ENCODE measurements around the gene XRRA1. TPM values are rescaled to one million over a fixed set of nuclear protein-coding genes. Genes with fewer than 3 reads are reported as not detected.
A peak's percentile ranks its signal among the peaks of the same experiment; 100 is the strongest.

The XRRA1 gene
- total and polyA plus RNA-seq, 7 experiments from 2014 or later = 11.3 to 20.8 (median 17.8) TPM

DNA sequence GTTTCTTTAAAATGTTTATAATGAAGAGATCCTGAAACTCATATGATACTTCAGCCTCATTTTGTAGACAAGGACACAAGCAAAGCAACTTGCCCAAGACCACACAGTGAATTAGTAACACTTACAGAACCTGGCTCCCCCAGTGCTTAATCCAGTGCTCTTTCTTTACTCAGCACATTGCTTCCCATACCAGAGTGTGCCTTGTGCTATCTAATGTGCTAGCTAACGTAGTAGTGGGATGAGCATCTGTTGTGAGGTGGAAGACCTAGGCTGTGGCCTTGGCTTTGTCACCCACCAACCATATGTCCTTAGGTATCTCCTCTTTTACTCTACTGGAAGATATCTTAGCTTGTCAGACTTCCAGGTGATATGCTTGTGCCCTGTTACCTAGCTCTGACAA is 5.3 kb upstream of the XRRA1 start:
- ATAC-seq = no peak
- Histone ChIP-seq H3K36me3 (ENCODE audit: control insufficient read depth in 2 of 3, insufficient read depth in 3 of 3, low read length in 3 of 3) (peaks cover 0 to 18% (median 12%) of the 10 kb centered on the region in 3 experiments), H3K4me3 (ENCODE audit: low read length) (no peak overlapping the region), H3K9me3 (ENCODE audit: control insufficient read depth in 2 of 3, low read length in 3 of 3) (no peaks in the 10 kb centered on the region), H3K27me3 (ENCODE audit: control insufficient read depth in 2 of 2, insufficient read depth in 2 of 2, low read length in 2 of 2) (no peaks in the 10 kb centered on the region), H3K4me1 (ENCODE audit: control insufficient read depth in 2 of 2, insufficient read depth in 2 of 2, low read length in 2 of 2) (peaks cover 16 to 31% of the 10 kb centered on the region in 2 donors), H3K27ac (ENCODE audit: low read depth, low read length) (no peak overlapping the region)
- Mint-ChIP-seq H3K27me3 (no peaks in the 10 kb centered on the region), H3K9me3 (peaks cover 0 to 1% (median 0%) of the 10 kb centered on the region in 11 donors), H3K4me1 (peaks cover 53 to 97% (median 82%) of the 10 kb centered on the region in 7 donors), H3K4me3 (no peak overlapping the region), H3K27ac (no peak overlapping the region), H3K36me3 (peaks cover 0 to 38% (median 11%) of the 10 kb centered on the region in 5 donors)
- intact Hi-C loops (cut with micrococcal nuclease) = no loop called here
- DNase-seq = no peak
- ChIA-PET CTCF (no interaction called here), POLR2A (interaction anchor here (1.2 to 1.3 kb wide), 2 partner anchors 7 to 35 kb away, joined by 3 to 4 read pairs; partner anchors contain the start of gene NEU3)

DNA sequence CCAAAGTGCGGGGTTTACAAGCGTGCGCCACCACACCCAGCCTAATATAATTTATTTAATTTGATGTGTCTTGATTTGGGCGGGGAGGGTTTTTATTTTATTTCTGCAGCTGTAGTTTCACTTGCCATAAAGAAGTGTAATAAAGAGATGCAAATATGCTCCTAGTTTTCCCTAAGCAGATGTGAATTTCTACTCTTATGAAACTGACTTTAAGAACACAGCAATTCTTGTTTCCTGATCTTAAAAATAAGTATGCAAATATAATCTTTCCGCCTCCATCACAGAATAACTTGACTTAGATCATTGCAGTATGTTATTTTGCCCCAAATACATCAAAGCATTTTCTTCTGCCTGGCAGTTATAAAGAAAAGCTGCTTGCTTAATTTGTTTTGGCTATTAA is 4.6 kb upstream of the XRRA1 start:
- Mint-ChIP-seq H3K4me1 (peaks cover 49 to 96% (median 80%) of the 10 kb centered on the region in 7 donors), H3K4me3 (peak overlapping the region in 1 of 10 donors; percentile 13), H3K36me3 (peaks cover 0 to 31% (median 11%) of the 10 kb centered on the region in 5 donors), H3K9me3 (peaks cover 0 to 1% (median 0%) of the 10 kb centered on the region in 11 donors), H3K27me3 (no peaks in the 10 kb centered on the region), H3K27ac (no peak overlapping the region)
- CTCF ChIA-PET = no interaction called here
- DNase-seq (no peak), ATAC-seq (no peak)
- Histone ChIP-seq H3K9me3 (ENCODE audit: control insufficient read depth in 2 of 3, low read length in 3 of 3) (no peaks in the 10 kb centered on the region), H3K27me3 (ENCODE audit: control insufficient read depth in 2 of 2, insufficient read depth in 2 of 2, low read length in 2 of 2) (no peaks in the 10 kb centered on the region), H3K4me3 (ENCODE audit: low read length) (no peak overlapping the region), H3K36me3 (ENCODE audit: control insufficient read depth in 2 of 3, insufficient read depth in 3 of 3, low read length in 3 of 3) (peaks cover 0 to 12% (median 12%) of the 10 kb centered on the region in 3 experiments), H3K27ac (ENCODE audit: low read depth, low read length) (no peak overlapping the region), H3K4me1 (ENCODE audit: control insufficient read depth in 2 of 2, insufficient read depth in 2 of 2, low read length in 2 of 2) (peaks cover 17 to 29% of the 10 kb centered on the region in 2 donors)
- intact Hi-C loops (cut with micrococcal nuclease) = no loop called here
- POLR2A ChIA-PET = interaction anchor here (0.7 to 1.3 kb wide), 3 partner anchors 8 to 35 kb away, joined by 3 to 4 read pairs (median 3); partner anchors contain the start of gene NEU3

DNA sequence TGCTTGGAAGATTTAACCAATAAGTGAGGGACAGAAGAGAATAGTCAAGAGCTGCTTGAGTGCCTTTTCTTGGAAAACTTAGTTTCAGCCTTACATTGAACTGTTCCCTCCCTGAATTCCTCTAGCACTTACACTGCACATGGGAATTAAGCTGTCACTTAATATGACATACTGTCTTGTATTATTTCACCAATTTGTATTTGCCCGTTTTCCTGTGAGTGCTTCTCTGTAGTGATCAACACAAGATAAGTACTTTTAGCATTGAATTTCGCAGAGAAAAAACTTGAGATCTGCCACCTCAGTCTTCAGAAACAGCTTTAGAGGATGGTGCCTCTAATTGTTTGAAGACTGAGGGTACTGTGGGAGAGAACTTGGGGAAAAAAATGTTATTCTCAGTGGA is 3.9 kb upstream of the XRRA1 start:
- ChIA-PET POLR2A (interaction anchor here (0.6 to 1.3 kb wide), 3 partner anchors 9 to 36 kb away, joined by 3 to 6 read pairs (median 3); partner anchors contain the start of gene NEU3), CTCF (interaction anchor here (0.6 kb wide), 1 partner anchor 318 kb away, joined by 3 read pairs; no protein-coding TSS in a partner anchor)
- Mint-ChIP-seq H3K36me3 (peaks cover 0 to 31% (median 11%) of the 10 kb centered on the region in 5 donors), H3K27ac (peak overlapping the region in 1 of 9 donors; percentile 34), H3K4me3 (no peak overlapping the region), H3K4me1 (peaks cover 45 to 96% (median 80%) of the 10 kb centered on the region in 7 donors), H3K27me3 (no peaks in the 10 kb centered on the region), H3K9me3 (peaks cover 0 to 1% (median 0%) of the 10 kb centered on the region in 11 donors)
- DNase-seq = no peak
- peaks cover 21 to 23% of the 10 kb centered on the region in 2 donors for H3K4me1 ChIP-seq (ENCODE audit: control insufficient read depth in 2 of 2, insufficient read depth in 2 of 2, low read length in 2 of 2)
- no peak overlapping the region for H3K4me3 ChIP-seq (ENCODE audit: low read length)
- H3K27me3 ChIP-seq (ENCODE audit: control insufficient read depth in 2 of 2, insufficient read depth in 2 of 2, low read length in 2 of 2) = no peaks in the 10 kb centered on the region
- no peak for ATAC-seq
- intact Hi-C loops (cut with micrococcal nuclease) = no loop called here
- H3K36me3 ChIP-seq (ENCODE audit: control insufficient read depth in 2 of 3, insufficient read depth in 3 of 3, low read length in 3 of 3) = peaks cover 0 to 12% (median 12%) of the 10 kb centered on the region in 3 experiments
- H3K9me3 ChIP-seq (ENCODE audit: control insufficient read depth in 2 of 3, low read length in 3 of 3) = no peaks in the 10 kb centered on the region
- H3K27ac ChIP-seq (ENCODE audit: low read depth, low read length) = no peak overlapping the region

DNA sequence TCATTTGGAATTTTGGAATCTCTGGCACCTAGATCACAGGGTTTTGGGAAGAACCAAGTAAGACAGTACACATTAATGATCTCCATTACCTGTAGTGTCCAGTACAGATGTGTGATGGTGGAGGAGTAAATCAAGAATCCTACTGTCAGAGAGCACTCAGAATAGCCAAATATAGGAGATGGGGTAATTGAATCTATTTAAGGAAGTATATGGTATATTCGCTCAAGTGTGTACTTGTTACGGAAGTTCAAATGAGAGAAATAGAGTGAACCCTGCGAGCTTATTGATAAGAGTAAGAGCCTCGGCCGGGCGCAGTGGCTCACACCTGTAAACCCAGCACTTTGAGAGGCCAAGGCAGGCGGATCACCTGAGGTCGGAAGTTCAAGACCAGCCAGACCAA is 2.3 kb upstream of the XRRA1 start:
- Mint-ChIP-seq H3K36me3 (peaks cover 0 to 30% (median 7%) of the 10 kb centered on the region in 5 donors), H3K27me3 (no peaks in the 10 kb centered on the region), H3K4me3 (peak overlapping the region in 9 of 10 donors; percentile 7 to 99 (median 96)), H3K9me3 (peaks cover 0 to 1% (median 0%) of the 10 kb centered on the region in 11 donors), H3K27ac (peak overlapping the region in 5 of 9 donors; percentile 25 to 99 (median 91)), H3K4me1 (peaks cover 39 to 92% (median 69%) of the 10 kb centered on the region in 7 donors)
- Histone ChIP-seq H3K27ac (ENCODE audit: low read depth, low read length) (no peak overlapping the region), H3K4me3 (ENCODE audit: low read length) (no peak overlapping the region), H3K9me3 (ENCODE audit: control insufficient read depth in 2 of 3, low read length in 3 of 3) (no peaks in the 10 kb centered on the region), H3K36me3 (ENCODE audit: control insufficient read depth in 2 of 3, insufficient read depth in 3 of 3, low read length in 3 of 3) (peaks cover 0 to 12% (median 9%) of the 10 kb centered on the region in 3 experiments), H3K4me1 (ENCODE audit: control insufficient read depth in 2 of 2, insufficient read depth in 2 of 2, low read length in 2 of 2) (peaks cover 18 to 21% of the 10 kb centered on the region in 2 donors), H3K27me3 (ENCODE audit: control insufficient read depth in 2 of 2, insufficient read depth in 2 of 2, low read length in 2 of 2) (no peaks in the 10 kb centered on the region)
- no peak for DNase-seq
- POLR2A ChIA-PET = no interaction called here
- intact Hi-C loops (cut with micrococcal nuclease) = no loop called here
- no peak for ATAC-seq
- CTCF ChIA-PET = no interaction called here

DNA sequence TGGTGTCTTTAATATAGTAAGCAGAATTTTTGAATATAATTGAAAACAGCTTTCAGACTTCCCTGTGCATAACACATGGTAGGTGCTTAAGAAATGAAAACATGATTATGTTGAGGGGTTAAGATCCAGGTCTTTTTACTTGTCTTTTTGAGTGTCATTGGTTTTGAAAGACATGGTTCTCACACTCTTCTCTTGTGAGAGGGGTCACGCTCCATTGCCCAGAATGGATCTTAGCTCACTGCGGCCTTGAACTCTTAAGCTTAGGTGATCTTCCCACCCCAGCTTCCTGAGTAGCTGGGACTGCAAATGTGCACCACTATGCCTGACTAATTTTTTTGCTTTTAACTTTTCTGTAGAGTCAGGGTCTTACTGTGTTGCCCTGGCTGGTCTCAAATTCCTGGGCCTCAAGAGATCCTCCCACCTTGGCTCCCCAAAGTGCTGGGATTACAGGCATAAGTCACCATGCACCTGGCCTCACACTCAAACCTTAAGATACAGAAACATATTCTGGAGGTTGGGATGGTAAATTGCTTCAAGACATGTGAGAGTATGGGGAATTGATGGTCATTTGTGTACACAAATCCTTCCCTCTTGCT is 1.6 kb upstream of the XRRA1 start:
- no peak for ATAC-seq
- Mint-ChIP-seq H3K27me3 (no peaks in the 10 kb centered on the region), H3K27ac (peak overlapping the region; percentile 85 to 99 (median 96)), H3K36me3 (peaks cover 0 to 29% (median 7%) of the 10 kb centered on the region in 5 donors), H3K4me3 (peak overlapping the region; percentile 95 to 99 (median 96)), H3K9me3 (peaks cover 0 to 1% (median 0%) of the 10 kb centered on the region in 11 donors), H3K4me1 (peaks cover 35 to 90% (median 64%) of the 10 kb centered on the region in 7 donors)
- ChIA-PET POLR2A (no interaction called here), CTCF (no interaction called here)
- Histone ChIP-seq H3K4me3 (ENCODE audit: low read length) (peak overlapping the region; percentile 99), H3K4me1 (ENCODE audit: control insufficient read depth in 2 of 2, insufficient read depth in 2 of 2, low read length in 2 of 2) (peaks cover 16 to 21% of the 10 kb centered on the region in 2 donors), H3K9me3 (ENCODE audit: control insufficient read depth in 2 of 3, low read length in 3 of 3) (no peaks in the 10 kb centered on the region), H3K36me3 (ENCODE audit: control insufficient read depth in 2 of 3, insufficient read depth in 3 of 3, low read length in 3 of 3) (peaks cover 0 to 12% (median 9%) of the 10 kb centered on the region in 3 experiments), H3K27me3 (ENCODE audit: control insufficient read depth in 2 of 2, insufficient read depth in 2 of 2, low read length in 2 of 2) (no peaks in the 10 kb centered on the region), H3K27ac (ENCODE audit: low read depth, low read length) (peak overlapping the region; percentile 78)
- intact Hi-C loops (cut with micrococcal nuclease) = no loop called here
- DNase-seq = no peak

DNA sequence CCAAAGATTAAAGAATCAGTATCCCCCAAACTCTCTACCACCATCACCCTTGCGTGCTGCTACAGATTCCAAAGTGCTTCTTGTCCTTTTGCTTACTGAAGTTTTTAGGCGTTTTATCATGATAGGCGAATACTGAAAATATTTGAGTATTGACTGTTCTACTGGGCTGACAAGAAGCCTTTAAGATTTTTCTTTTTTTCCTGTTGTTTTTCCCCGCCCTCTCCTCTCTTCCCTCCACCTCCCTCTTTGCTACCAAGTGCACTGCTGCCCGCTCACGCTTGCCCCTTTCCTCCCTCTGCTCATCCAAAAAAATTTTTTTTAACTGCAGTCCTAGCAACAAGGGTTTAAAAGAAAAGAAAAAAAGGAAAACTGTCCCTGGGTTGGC is 854 bp upstream of the XRRA1 start:
- no peaks in the 10 kb centered on the region for H3K27me3 Mint-ChIP-seq
- Histone ChIP-seq H3K4me1 (ENCODE audit: control insufficient read depth in 2 of 2, insufficient read depth in 2 of 2, low read length in 2 of 2) (peaks cover 16 to 21% of the 10 kb centered on the region in 2 donors), H3K4me3 (ENCODE audit: low read length) (peak overlapping the region; percentile 99), H3K9me3 (ENCODE audit: control insufficient read depth in 2 of 3, low read length in 3 of 3) (no peaks in the 10 kb centered on the region), H3K27me3 (ENCODE audit: control insufficient read depth in 2 of 2, insufficient read depth in 2 of 2, low read length in 2 of 2) (no peaks in the 10 kb centered on the region), H3K27ac (ENCODE audit: low read depth, low read length) (peak overlapping the region; percentile 78), H3K36me3 (ENCODE audit: control insufficient read depth in 2 of 3, insufficient read depth in 3 of 3, low read length in 3 of 3) (peaks cover 0 to 10% (median 10%) of the 10 kb centered on the region in 3 experiments)
- H3K4me3 Mint-ChIP-seq = peak overlapping the region; percentile 95 to 99 (median 96)
- H3K4me1 Mint-ChIP-seq = peaks cover 33 to 90% (median 61%) of the 10 kb centered on the region in 7 donors
- ChIA-PET POLR2A (interaction anchor here (1.5 kb wide), 1 partner anchor 39 kb away, joined by 9 read pairs; the partner anchor contains the start of gene NEU3), CTCF (no interaction called here)
- DNase-seq (peak in 1 of 9 donors; percentile 2), ATAC-seq (no peak)
- peak overlapping the region; percentile 85 to 99 (median 96) for H3K27ac Mint-ChIP-seq
- intact Hi-C loops (cut with micrococcal nuclease) = loop anchor here (1.0 to 10.0 kb wide), 18 partner anchors 21 to 1807 kb away; partner anchors contain the start of genes NEU3 (in 2 of the 2), POLD3 (in 2 of the 2), RNF169 (in 2 of the 2) and RPS3 (in 2 of the 2)
- H3K9me3 Mint-ChIP-seq = peaks cover 0 to 1% (median 0%) of the 10 kb centered on the region in 11 donors
- H3K36me3 Mint-ChIP-seq = peaks cover 0 to 34% (median 7%) of the 10 kb centered on the region in 5 donors

Measured in naive thymus-derived CD4-positive, alpha-beta T cell (primary cell).